ENCODE data around the gene CCT6A. TPM values are rescaled to one million over a fixed set of nuclear protein-coding genes. Genes with fewer than 3 reads are reported as not detected.
"Not testable (repeated sequence)": the region's sequence is repeated elsewhere in the genome, so short reads cannot be mapped to it uniquely, and the experiment has no call there.

The CCT6A gene
- total and polyA plus RNA-seq, 2 experiments from 2014 or later: 121 to 206 TPM

- no peaks in the 10 kb centered on the region for H3K36me3 ChIP-seq (replicated peaks; ENCODE audit: insufficient read depth, low read depth)
- no peak overlapping the region for H3K27ac ChIP-seq
- no peaks in the 10 kb centered on the region for H3K27me3 ChIP-seq
- H3K9me3 ChIP-seq (ENCODE audit: low read depth): no peaks in the 10 kb centered on the region
- TF ChIP-seq EZH2phosphoT487 (IDR thresholded peaks at IDR 0.05; ENCODE audit: low read depth, severe bottlenecking, unreplicated experiment) (no peak), CTCF (IDR thresholded peaks at IDR 0.05; ENCODE audit: poor library complexity) (no peak), EZH2 (IDR thresholded peaks at IDR 0.05; ENCODE audit: borderline replicate concordance) (no peak)
- H3K79me2 ChIP-seq: no peaks in the 10 kb centered on the region
- no peak for DNase-seq (ENCODE audit: low spot score)
- no peaks in the 10 kb centered on the region for H3K4me1 ChIP-seq (ENCODE audit: insufficient read depth)
- H3K9me2 ChIP-seq (replicated peaks; ENCODE audit: insufficient read depth): no peaks in the 10 kb centered on the region
- no peak overlapping the region for H2AFZ ChIP-seq
- H4K20me1 ChIP-seq (ENCODE audit: insufficient read depth, poor library complexity, severe bottlenecking): no peaks in the 10 kb centered on the region
- no peak overlapping the region for H3K4me2 ChIP-seq
- no peak overlapping the region for H3K4me3 ChIP-seq
- 95% methylated on average over 3 of the region's 3 CpGs for WGBS (ENCODE audit: low lambda C conversion rate, missing lambda C conversion rate)
Observed at GRCh38 chr7:56091591-56091990, 40.0 kb downstream of the CCT6A start.

DNA sequence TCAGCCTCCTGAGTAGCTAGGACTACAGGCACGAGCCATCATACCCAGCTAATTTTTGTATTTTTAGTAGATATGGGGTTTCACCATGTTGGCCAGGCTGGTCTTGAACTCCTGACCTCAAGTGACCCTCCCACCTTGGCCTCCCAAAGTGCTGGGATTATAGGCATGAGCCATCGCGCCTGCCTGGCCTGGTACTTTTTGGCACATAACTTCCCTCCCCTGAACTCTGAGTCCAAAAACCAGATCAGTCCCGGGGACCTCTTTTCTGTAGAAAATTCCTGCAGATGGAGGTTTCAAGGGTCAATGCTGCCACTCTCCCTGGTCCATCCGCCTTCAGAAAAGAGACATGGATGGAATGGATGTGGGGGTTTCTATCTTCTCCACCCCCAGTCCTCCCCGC is 40.8 kb downstream of the CCT6A start:
- not testable (repeated sequence) for H3K4me3 ChIP-seq; H4K20me1 ChIP-seq (ENCODE audit: insufficient read depth, poor library complexity, severe bottlenecking); H3K9me2 ChIP-seq (replicated peaks; ENCODE audit: insufficient read depth); DNase-seq (ENCODE audit: low spot score); H3K9me3 ChIP-seq (ENCODE audit: low read depth); H3K27me3 ChIP-seq; H3K4me1 ChIP-seq (ENCODE audit: insufficient read depth); H3K79me2 ChIP-seq; H2AFZ ChIP-seq; H3K36me3 ChIP-seq (replicated peaks; ENCODE audit: insufficient read depth, low read depth); H3K4me2 ChIP-seq; H3K27ac ChIP-seq
- WGBS (ENCODE audit: low lambda C conversion rate, missing lambda C conversion rate): 92% methylated on average over 6 of the region's 6 CpGs

GRCh38 chr7:56092789-56093531 is 41.4 kb downstream of the CCT6A start, which contains the start of gene PHKG1:
Gene PHKG1 (minus strand): TSS chr7:56092952. CDS start chr7:56088941, 4,011 bp downstream.
- Histone ChIP-seq H3K9me3 (ENCODE audit: low read depth) (no peaks in the 10 kb centered on the region), H3K79me2 (no peaks in the 10 kb centered on the region), H3K4me2 (no peak within 1 kb of the TSS), H3K36me3 (replicated peaks; ENCODE audit: insufficient read depth, low read depth) (no peaks in the 10 kb centered on the region), H3K4me1 (ENCODE audit: insufficient read depth) (no peaks in the 10 kb centered on the region), H2AFZ (no peak within 1 kb of the TSS), H3K9me2 (replicated peaks; ENCODE audit: insufficient read depth) (no peaks in the 10 kb centered on the region), H3K27ac (no peak within 1 kb of the TSS), H3K4me3 (no peak within 1 kb of the TSS), H4K20me1 (ENCODE audit: insufficient read depth, poor library complexity, severe bottlenecking) (no peaks in the 10 kb centered on the region), H3K27me3 (no peaks in the 10 kb centered on the region)
- TF ChIP-seq EZH2 (IDR thresholded peaks at IDR 0.05; ENCODE audit: borderline replicate concordance) (no peak), EZH2phosphoT487 (IDR thresholded peaks at IDR 0.05; ENCODE audit: low read depth, severe bottlenecking, unreplicated experiment) (no peak), CTCF (IDR thresholded peaks at IDR 0.05; ENCODE audit: poor library complexity) (peak; percentile 35)
- no peak for DNase-seq (ENCODE audit: low spot score)
- WGBS (ENCODE audit: low lambda C conversion rate, missing lambda C conversion rate): 73% methylated on average over 19 of the region's 19 CpGs

- H3K27me3 ChIP-seq: no peaks in the 10 kb centered on the region
- H3K9me3 ChIP-seq (ENCODE audit: low read depth): no peaks in the 10 kb centered on the region
- H4K20me1 ChIP-seq (ENCODE audit: insufficient read depth, poor library complexity, severe bottlenecking): no peaks in the 10 kb centered on the region
- WGBS (ENCODE audit: low lambda C conversion rate, missing lambda C conversion rate): 80% methylated on average over 5 of the region's 5 CpGs
- no peak for DNase-seq (ENCODE audit: low spot score)
- no peak overlapping the region for H3K4me3 ChIP-seq
- no peak for TF ChIP-seq EZH2 (IDR thresholded peaks at IDR 0.05; ENCODE audit: borderline replicate concordance)
- no peak for TF ChIP-seq CTCF (IDR thresholded peaks at IDR 0.05; ENCODE audit: poor library complexity)
- no peak for TF ChIP-seq EZH2phosphoT487 (IDR thresholded peaks at IDR 0.05; ENCODE audit: low read depth, severe bottlenecking, unreplicated experiment)
- no peaks in the 10 kb centered on the region for H3K4me1 ChIP-seq (ENCODE audit: insufficient read depth)
- H3K36me3 ChIP-seq (replicated peaks; ENCODE audit: insufficient read depth, low read depth): no peaks in the 10 kb centered on the region
- no peaks in the 10 kb centered on the region for H3K79me2 ChIP-seq
- H3K4me2 ChIP-seq: no peak overlapping the region
- no peaks in the 10 kb centered on the region for H3K9me2 ChIP-seq (replicated peaks; ENCODE audit: insufficient read depth)
- no peak overlapping the region for H3K27ac ChIP-seq
- H2AFZ ChIP-seq: no peak overlapping the region
Observed at GRCh38 chr7:56097700-56098099, 46.1 kb downstream of the CCT6A start.

DNA sequence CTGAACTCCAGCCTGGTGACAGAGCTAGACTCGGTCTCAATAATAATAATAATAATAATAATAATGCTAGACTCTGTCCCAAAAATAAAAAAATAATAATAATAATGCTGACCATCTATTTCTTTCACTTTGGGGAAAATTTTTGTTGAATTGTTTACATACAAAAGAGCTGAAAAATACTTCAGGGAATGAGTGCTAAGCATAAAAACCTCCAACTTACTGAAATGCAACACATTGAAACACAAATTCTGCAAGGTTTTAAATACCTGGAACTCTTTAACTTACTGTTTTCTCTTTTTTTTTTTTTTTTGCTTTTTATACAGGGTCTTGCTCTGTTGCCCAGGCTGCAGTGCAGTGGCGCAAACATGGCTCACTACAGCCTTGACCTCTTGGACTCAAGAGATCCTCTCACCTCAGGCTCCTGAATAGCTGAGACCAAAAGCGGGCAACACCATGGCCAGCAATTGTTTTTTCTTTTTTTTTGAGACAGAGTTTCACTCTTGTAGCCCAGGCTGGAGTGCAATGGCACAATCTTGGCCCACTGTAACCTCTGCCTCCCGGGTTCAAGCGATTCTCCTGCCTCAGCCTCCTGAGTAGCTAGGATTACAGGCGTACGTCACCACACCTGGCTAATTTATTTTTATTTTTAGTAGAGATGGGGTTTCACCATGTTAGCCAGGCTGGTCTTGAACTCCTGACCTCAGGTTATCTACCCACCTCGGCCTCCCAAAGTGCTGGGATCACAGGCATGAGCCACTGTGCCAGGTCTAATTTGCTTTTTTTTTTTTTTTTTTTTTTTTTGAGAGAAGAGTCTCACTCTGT is 46.8 kb downstream of the CCT6A start:
- 98% methylated on average over 8 of the region's 8 CpGs for WGBS (ENCODE audit: low lambda C conversion rate, missing lambda C conversion rate)
- not testable (repeated sequence) for H4K20me1 ChIP-seq (ENCODE audit: insufficient read depth, poor library complexity, severe bottlenecking); H3K4me2 ChIP-seq; DNase-seq (ENCODE audit: low spot score); H2AFZ ChIP-seq; H3K27me3 ChIP-seq; H3K4me1 ChIP-seq (ENCODE audit: insufficient read depth); H3K79me2 ChIP-seq; H3K9me3 ChIP-seq (ENCODE audit: low read depth); H3K36me3 ChIP-seq (replicated peaks; ENCODE audit: insufficient read depth, low read depth); H3K27ac ChIP-seq; H3K9me2 ChIP-seq (replicated peaks; ENCODE audit: insufficient read depth); H3K4me3 ChIP-seq
